Neural cell (in vitro differentiated cells): ENCODE measurements around the gene CCDC50. TPM values are rescaled to one million over a fixed set of nuclear protein-coding genes. Genes with fewer than 3 reads are reported as not detected.

Experiments used
- H2AFZ ChIP-seq: fragments of 200-600, 300-800 bp; sonication (generic), shearing (Covaris generic); 2 replicates; pipeline ENCODE4 v1.6.0; 2014; ENCODE audit warnings: low read depth, mild to moderate bottlenecking, antibody characterized with exemption, low read length, moderate library complexity
- H3F3A ChIP-seq: fragments of 200-600 bp; shearing (Covaris generic); 2 replicates; pipeline ENCODE4 v1.6.1; 2016; ENCODE audit warnings: mild to moderate bottlenecking, moderate library complexity, mixed read lengths, antibody characterized with exemption, low read length; ENCODE audit not compliant: insufficient read depth, poor library complexity, severe bottlenecking
- H3K27ac ChIP-seq: fragments of 200-600, 300-800 bp; sonication (generic), shearing (Covaris generic); 2 replicates; pipeline ENCODE4 v1.5.1; 2014; ENCODE audit warnings: mild to moderate bottlenecking, low read length, moderate library complexity
- H3K27me3 ChIP-seq: fragments of 300-800, 200-600 bp; sonication (generic), shearing (Covaris generic); 2 replicates; pipeline ENCODE4 v1.6.0; 2014; ENCODE audit warnings: mild to moderate bottlenecking, low read depth, low read length, moderate library complexity; ENCODE audit not compliant: insufficient read depth
- H3K36me3 ChIP-seq: fragments of 300-800, 200-600 bp; sonication (generic), shearing (Covaris generic); 2 replicates; pipeline ENCODE4 v1.5.1; 2014; ENCODE audit warnings: mild to moderate bottlenecking, antibody characterized with exemption, low read length, moderate library complexity; ENCODE audit not compliant: insufficient read depth
- H3K4me2 ChIP-seq: fragments of 300-800, 200-600 bp; sonication (generic), shearing (Covaris generic); 2 replicates; pipeline ENCODE4 v1.6.0; 2014; ENCODE audit warnings: mild to moderate bottlenecking, low read length
- H3K4me3 ChIP-seq: fragments of 300-800, 200-600 bp; sonication (generic), shearing (Covaris generic); 2 replicates; pipeline ENCODE4 v1.5.1; 2014; ENCODE audit warnings: mild to moderate bottlenecking, low read length, moderate library complexity
- H3K79me2 ChIP-seq: fragments of 200-600 bp; shearing (Covaris generic); replicated peaks from 2 replicates; pipeline ENCODE4 v1.6.0; 2014; ENCODE audit warnings: mild to moderate bottlenecking, low read length, moderate library complexity; ENCODE audit not compliant: insufficient read depth
- H3K9ac ChIP-seq: fragments of 300-800, 200-600 bp; sonication (generic), shearing (Covaris generic); 2 replicates; pipeline ENCODE4 v1.6.1; 2016; ENCODE audit warnings: mild to moderate bottlenecking, low read length, mixed read lengths
- H3K9me2 ChIP-seq: fragments of 200-600 bp; shearing (Covaris generic); 2 replicates; pipeline ENCODE4 v1.6.1; 2016; ENCODE audit warnings: mild to moderate bottlenecking, low read length, mixed read lengths; ENCODE audit not compliant: insufficient read depth
- H3K9me3 ChIP-seq: fragments of 200-600, 300-800 bp; sonication (generic), shearing (Covaris generic); 2 replicates; pipeline ENCODE4 v1.6.1; 2016; ENCODE audit warnings: mild to moderate bottlenecking, mixed run types, low read length, moderate library complexity, mixed read lengths
- H4K20me1 ChIP-seq: fragments of 200-600 bp; shearing (Covaris generic); 2 replicates; pipeline ENCODE4 v1.6.1; 2016; ENCODE audit warnings: mild to moderate bottlenecking, mixed run types; ENCODE audit not compliant: insufficient read depth
- CTCF ChIP-seq: fragments of 450-650 bp; IDR thresholded peaks from 2 replicates; pipeline ENCODE4 v1.5.1; 2014; ENCODE audit warnings: antibody characterized with exemption, mild to moderate bottlenecking, moderate library complexity; ENCODE audit not compliant: poor library complexity, severe bottlenecking
- EZH2 ChIP-seq: fragments of 200-600, 300-800 bp; shearing (Covaris generic), sonication (generic); IDR thresholded peaks from 2 replicates; pipeline ENCODE4 v1.6.1; 2014; ENCODE audit warnings: antibody characterized with exemption, low read length, borderline replicate concordance, mild to moderate bottlenecking; ENCODE audit not compliant: insufficient read depth, poor library complexity, severe bottlenecking
- MXI1 ChIP-seq: fragments of 450-650 bp; conservative IDR thresholded peaks from 2 replicates; pipeline ENCODE4 v1.6.1; 2014; ENCODE audit warnings: antibody characterized with exemption, mild to moderate bottlenecking; ENCODE audit not compliant: poor library complexity, severe bottlenecking
- POLR2AphosphoS5 ChIP-seq: IDR thresholded peaks from 2 replicates; pipeline ENCODE4 v1.6.1; 2012
- RAD21 ChIP-seq: fragments of 450-650 bp; conservative IDR thresholded peaks from 2 replicates; pipeline ENCODE4 v1.6.1; 2014; ENCODE audit warnings: antibody characterized with exemption, mild to moderate bottlenecking, moderate library complexity
- REST ChIP-seq: IDR thresholded peaks from 2 replicates; pipeline ENCODE4 v1.6.1; 2012; ENCODE audit warnings: borderline replicate concordance
- SMC3 ChIP-seq: fragments of 450-650 bp; conservative IDR thresholded peaks from 2 replicates; pipeline ENCODE4 v1.6.1; 2014; ENCODE audit warnings: antibody characterized with exemption, mild to moderate bottlenecking, moderate library complexity; ENCODE audit not compliant: poor library complexity
- TAF1 ChIP-seq: IDR thresholded peaks from 2 replicates; pipeline ENCODE4 v1.6.1; 2012; ENCODE audit warnings: low read depth
- polyA plus RNA-seq: library from polyadenylated mRNA; depleted of rRNA; stranded (reverse); fragments of >200 nt; gene quantifications from 2 replicates; pipeline ENCODE4 v1.2.3, GENCODE V29; 2014

The CCDC50 gene
- polyA plus RNA-seq, 1 donor from 2014 or later: 58.2 TPM

GRCh38 chr3:191390580-191390979, 61.4 kb downstream of the CCDC50 start:
- no peaks in the 10 kb centered on the region for H4K20me1 ChIP-seq

GRCh38 chr3:191391861-191392808, 62.9 kb downstream of the CCDC50 start:
- Histone ChIP-seq H3K79me2 (no peaks in the 10 kb centered on the region), H3K4me2 (no peak overlapping the region), H3K4me3 (no peak overlapping the region), H3K9ac (no peak overlapping the region), H4K20me1 (no peaks in the 10 kb centered on the region), H2AFZ (no peak overlapping the region), H3K27ac (no peak overlapping the region), H3K9me2 (no peaks in the 10 kb centered on the region), H3F3A (no peaks in the 10 kb centered on the region), H3K27me3 (no peaks in the 10 kb centered on the region), H3K9me3 (no peaks in the 10 kb centered on the region), H3K36me3 (peaks cover 8% of the 10 kb centered on the region)
- TF ChIP-seq SMC3 (no peak), EZH2 (no peak), MXI1 (no peak), CTCF (no peak), POLR2AphosphoS5 (no peak)

More at GRCh38 chr3:191390580-191390979, 61.4 kb downstream of the CCDC50 start:
- Histone ChIP-seq H3K4me2 (no peak overlapping the region), H3K36me3 (peaks cover 6% of the 10 kb centered on the region), H2AFZ (no peak overlapping the region), H3K9me3 (no peaks in the 10 kb centered on the region), H3K27me3 (no peaks in the 10 kb centered on the region), H3F3A (no peaks in the 10 kb centered on the region), H3K9me2 (no peaks in the 10 kb centered on the region), H3K27ac (no peak overlapping the region), H3K9ac (no peak overlapping the region), H3K79me2 (no peaks in the 10 kb centered on the region), H3K4me3 (no peak overlapping the region)
- TF ChIP-seq MXI1: no peak
- no peak for TF ChIP-seq CTCF
- TF ChIP-seq REST: no peak
- no peak for TF ChIP-seq TAF1
- TF ChIP-seq RAD21: no peak
